Stimulated activated CD8-positive, alpha-beta memory T cell treated with anti-CD3 and anti-CD28 coated beads, Interleukin-7, amount 100 ng/mL, for 4 hours (primary cell): ENCODE data around the gene RELN.
"Not testable (repeated sequence)": the region's sequence is repeated elsewhere in the genome, so short reads cannot be mapped to it uniquely, and the experiment has no call there.

Experiments used
- DNase-seq, 2 donors: peaks; one replicate each; pipeline ENCODE4 v3.0.0-alpha.2; 2020; ENCODE audit warnings: low read depth in 2 of 2

Gene RELN

DNA sequence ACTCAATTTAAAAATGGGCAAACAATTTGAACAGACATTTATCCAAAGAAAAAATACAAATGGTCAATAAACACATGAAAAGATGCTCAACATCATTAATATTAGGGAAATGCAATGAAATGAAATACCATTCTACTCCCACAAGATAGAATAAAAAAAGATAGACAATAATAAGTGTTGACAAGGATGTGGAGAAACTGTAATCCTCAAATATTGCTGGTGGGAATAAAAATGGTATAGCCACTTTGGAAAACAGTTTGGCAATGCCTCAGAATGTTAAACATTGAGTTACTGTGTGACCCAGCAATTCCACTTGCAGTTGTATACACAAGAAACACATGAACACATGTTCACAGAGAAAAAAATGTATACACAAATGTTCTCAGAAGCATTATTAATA, 197.6 kb downstream of the RELN start:
- DNase-seq, result no peak

DNA sequence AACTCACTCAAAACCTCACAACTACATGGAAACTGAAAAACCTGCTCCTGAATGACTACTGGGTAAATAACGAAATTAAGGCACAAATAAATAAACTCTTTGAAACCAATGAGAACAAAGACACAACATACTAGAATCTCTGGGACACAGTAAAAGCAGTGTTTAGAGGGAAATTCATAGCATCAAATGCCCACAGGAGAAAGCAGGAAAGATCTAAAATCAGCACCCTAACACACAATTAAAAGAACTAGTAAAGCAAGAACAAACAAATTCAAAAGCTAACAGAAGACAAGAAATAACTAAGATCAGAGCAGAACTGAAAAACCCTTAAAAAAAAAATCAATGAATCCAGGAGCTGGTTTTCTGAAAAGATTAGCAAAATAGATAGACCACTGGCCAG, 202.4 kb downstream of the RELN start:
- DNase-seq, result not testable (repeated sequence)

DNA sequence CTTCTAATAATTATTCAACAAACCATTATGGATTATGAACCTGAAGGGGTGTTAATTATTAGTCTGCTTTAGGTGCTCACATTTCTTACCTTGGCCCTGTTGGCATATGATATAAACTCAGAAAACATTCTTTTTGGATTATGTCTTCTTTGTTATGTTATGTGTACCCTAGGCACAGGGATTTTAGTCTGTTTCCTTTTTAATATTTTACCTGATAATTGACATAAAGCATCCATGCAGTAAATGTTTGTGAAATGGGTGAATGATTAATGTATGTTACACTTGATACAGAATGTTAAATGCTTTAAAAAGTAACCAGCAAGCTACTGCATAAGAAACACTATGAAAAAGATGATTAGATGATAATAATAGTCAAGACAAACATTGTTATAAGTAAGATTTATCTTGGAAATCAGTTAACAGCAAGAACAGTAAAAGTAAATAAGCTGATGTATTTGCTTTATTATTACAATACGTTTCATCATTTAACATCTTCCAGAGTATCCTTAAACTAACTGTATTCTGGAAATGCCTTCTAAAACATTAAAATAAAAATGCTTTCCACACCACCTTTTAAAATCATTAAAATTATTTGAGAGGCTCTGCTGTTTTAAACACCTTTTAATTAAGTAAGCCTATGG, 204.7 kb downstream of the RELN start:
- no peak for DNase-seq

DNA sequence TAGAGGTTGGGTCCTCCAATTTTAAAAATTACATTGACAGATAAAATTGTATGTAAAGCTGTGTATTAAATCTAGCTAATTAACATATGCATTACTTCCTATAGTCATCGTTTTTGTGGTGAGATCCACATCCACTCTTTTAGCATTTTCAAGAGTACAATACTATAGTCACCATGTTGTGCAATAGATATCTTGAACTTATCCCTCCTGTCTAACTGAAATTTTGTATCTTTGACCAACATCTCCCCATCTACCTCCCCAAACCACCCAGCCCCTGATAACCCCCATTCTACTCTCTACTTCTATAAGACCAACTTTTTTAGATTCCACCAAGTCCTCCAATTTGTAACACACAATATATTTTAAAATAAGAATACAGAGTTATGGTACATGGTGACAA, 208.0 kb downstream of the RELN start:
- no peak for DNase-seq

DNA sequence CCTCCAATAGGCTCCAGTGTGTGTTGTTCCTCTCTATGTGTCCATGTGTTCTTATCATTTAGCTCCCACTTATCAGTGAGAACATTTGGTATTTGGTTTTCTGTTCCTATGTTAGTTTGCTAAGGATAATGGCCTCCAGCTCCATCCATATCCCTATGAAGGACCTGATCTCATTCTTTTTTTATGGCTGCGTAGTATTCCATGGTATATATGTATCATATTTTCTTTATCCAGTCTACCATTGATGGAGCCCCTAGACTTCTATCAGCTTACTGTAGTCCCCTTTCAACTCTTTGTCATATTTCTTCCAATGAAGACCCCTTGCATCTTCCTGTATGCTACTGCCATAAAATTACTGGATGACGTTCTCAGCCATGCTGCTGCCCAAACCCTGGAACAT, 208.9 kb downstream of the RELN start:
- DNase-seq, result not testable (repeated sequence)

DNA sequence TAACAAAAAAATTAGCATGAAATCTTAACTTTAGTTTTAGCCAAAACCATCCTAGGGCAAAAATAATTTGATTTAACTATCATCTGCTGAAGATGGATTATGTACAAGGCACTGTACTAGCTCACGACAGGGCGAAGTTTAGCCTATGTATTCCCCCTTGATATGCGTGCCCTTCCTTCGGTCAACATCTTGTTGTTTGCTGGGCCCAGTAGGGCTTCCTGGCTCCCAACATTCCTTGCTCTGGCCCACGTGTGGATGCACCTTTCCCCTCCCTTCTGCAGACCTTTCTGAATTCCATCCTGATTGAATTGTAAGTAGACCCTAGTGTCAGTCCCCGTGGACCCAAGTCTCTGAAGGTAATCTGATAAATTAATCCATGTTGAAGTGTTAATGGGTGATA, 212.0 kb downstream of the RELN start:
- DNase-seq, result no peak

DNA sequence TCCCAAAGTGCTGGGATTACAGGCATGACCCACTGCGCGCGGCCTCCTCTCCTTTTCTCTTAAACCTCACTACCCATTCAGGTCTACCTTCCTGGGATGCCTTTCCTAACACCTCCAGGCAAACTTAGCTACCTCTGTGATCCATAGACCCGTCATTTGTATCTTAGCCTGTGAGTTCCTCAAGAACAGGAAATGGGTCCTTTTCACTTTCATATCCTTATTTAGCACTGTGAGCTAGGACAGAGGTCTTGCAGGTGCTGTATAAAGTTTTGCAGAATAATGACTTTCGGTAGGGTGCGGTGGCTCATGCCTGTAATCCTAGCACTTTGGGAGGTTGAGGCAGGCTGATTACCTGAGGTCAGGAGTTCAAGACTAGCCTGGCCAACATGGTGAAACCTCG, 215.7 kb downstream of the RELN start:
- no peak for DNase-seq

DNA sequence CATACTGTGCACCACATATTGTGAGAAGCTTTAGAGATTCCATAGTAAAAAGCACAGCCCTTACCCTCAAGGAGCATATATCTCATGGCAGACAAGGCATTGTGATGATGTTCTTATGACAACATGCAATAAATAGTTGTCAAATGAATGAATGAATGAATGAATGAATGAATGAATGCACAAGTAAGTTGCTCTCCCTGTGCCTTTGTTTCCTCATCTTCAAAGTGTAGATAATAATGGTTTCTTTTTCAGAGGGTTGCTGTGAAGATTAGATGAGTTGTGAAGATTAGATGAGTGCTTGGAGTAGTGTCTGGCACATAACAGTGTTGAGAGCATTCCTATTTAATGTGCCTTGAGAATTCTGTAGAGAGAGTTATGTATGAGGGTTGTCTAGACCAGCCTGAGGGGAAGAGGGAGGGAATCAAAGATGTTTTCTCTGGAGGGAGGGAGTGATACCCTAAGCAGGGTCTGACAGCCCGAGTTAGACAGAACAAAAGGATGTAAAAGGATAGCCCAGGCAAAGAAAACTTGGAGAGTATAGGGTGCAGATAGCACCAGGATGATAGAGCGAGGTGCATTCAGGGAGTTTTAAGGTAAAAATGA, 217.2 kb downstream of the RELN start:
- DNase-seq, result no peak

DNA sequence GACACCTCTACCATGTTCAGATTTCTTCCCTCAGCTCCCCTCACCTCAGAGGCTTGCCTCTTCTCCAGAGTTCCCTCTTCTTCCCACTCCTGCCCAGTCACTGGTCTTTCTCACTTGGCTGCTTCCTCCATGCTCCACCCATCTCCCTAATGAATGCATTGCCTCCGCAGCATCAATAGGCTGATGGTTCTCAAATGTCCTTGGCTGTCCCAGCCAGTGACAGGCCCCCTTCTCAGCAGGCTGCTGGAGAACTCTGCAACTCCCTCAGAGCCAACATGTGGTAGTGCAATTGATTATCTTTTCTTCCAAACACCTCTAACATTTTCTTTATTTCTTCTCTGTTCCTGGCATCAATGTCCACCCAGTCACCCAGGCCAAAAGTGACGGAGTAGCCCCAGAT, 218.2 kb downstream of the RELN start:
- no peak for DNase-seq

DNA sequence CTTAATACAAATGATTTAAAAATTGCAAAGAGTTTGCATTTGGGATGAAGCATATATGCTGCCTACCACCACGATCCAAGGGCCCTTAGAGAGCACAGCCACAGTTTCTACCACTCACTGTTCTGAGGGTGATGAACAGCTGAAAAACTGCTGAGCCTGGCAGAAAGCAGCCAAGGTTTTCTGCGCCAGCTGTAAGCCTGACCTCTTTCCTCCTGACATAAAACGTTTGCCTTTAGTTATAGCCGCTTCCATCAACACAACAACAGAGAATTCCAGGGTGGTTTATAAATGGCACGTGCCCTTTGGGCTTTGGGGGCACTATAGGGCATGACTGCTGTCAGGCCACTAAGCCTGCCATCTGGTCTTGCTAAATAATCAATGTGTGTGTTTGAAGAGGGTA, 222.8 kb downstream of the RELN start:
- DNase-seq, result no peak

DNA sequence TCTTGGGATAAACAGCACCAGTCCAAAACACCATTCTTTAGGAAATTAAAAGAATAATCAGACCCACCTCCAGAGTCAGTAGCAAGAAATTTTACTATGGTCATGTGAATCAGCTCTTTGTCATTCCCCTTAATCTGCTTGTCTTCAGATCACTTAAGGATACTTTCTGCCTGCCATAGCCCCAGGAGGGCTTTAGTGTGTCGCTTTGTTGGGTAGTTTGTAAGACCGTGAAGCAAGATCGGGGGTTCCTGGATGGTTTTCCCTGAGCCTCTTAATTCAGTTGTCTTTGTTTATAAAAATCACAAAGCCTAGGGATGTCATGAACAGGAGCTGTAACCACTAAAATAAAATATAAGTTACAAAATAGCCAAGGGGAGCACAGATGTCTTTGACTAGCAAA, 223.6 kb downstream of the RELN start:
- no peak for DNase-seq

DNA sequence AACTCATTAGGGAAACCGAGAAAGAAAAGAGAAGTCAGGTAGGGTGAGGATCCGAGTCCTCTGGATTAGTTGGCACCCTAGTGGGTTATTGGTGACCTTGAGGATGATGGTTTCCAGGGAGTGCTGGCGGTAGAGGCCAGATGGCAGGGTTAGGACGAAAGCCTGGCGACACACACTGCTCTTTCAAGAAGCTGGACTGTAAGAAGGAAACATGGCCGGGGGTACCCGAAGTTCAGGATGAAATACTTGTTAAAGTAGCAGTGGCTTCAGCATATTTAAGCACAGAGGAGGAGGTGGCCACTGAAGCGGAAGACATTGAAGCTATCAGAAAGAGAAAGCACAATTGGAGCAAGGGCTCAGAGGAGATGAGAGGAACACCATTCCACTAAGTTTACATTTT, 224.6 kb downstream of the RELN start:
- no peak for DNase-seq

DNA sequence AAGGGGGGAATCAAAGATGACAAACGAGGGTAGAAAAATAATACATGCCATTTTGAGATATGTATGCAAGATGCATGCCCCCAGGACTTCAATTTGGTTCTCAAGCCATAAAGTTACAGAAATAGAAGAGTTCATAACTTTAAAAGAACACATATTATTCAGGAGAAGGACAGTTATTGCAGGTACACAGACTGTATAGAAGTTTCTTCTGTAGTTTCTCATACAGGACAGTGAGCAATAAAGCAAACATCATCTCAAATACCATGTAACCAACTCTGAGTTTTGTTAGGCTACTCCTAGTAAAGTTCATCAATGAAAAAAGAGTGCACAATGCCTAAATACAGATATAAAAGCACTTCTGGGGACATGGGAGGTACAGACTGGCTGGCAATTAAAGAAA, 226.6 kb downstream of the RELN start:
- no peak for DNase-seq

DNA sequence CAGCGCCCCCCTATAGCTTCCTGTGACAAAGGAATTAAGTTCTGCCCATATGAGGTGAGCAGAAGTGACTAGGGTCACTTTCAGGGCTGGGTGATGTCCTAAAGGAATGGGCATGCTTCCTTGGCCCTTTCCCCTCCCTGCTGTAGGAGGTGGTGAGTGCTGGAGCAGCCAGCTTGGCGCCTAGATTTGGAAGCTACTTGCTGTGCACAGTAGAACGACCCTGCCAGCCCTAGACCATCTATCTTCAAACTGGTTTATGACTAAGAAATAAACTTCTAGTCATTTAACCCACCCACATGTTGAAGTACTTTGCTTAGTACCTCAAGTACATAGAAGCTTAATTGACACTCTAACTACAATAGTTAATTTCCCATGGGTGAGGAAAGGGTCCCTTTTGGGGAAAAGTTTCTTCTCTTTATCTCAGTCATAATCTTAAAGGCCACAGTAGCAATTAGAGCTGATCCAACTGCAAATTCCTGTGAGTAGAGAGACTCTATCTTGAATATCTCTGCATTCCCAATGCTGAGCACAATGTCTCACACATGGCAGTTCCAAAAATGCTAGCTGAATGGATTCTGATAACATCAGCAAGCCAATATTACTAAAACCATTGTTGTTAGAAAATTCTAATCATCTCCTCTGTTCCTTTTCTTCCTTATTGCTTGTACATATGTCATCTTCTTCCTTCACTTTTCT, 227.2 kb downstream of the RELN start:
- no peak for DNase-seq

DNA sequence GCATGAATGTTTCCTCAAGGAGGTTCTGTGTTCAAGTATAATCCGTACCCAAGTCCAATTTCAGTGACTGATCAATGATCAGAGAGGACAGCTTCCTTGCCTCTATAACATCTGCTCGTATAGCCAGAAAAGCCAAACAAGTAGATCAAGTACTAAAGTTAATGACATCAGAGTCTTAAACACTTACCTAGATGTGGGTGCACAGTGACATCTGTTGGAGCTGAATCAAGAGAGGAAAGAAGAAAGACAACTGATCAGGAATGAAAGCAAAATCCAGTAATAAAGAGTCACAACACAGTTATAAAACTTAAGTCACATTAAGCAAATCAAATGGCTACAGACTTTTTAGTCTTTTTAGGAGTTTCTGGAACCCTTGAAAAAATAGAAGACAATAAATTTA, 236.5 kb downstream of the RELN start:
- DNase-seq, result no peak

DNA sequence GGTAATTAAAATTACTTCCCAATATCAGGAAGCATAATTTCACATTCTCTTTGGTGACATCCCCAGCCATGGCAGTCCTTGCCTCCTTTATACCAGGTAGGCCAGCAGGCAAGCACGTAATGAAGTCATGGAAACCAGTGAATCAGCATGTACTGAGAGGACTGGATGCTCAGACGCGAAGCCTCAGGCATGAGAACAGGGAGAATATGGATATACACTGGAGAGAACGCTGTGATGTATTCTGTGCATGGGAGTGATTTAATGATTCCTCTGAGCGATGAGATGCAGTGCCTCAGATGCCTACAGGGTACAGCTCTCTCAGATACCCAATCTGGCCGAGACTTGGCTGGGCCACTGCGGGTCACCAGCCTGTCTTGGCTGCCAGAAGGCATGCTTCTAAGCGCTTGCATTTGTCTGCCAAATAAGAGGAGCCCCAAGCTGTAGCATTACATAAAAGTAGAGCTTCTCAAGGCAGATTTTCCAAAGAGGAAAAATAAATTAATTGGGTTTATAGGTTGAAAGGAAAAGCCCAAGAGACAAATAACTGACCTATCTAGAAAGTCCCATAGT, 238.1 kb downstream of the RELN start:
- no peak for DNase-seq

DNA sequence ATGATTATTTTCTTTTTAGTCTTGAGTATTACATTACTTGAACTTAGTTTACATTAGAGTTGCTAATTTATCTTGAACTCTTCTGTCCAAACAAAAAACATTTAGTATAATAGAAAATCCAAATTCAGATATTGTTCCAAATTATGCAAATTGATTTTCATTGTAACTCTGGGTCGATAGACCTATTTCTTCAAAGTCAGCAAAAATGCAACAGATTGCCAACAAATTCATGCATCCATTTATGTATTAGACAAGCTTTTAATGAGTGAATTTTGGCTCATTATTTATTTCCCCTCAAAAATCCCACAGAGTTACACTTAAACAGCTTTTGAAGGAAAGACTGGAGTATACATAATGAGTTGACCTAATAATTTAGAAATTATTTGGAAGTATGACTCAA, 240.8 kb downstream of the RELN start:
- no peak for DNase-seq

DNA sequence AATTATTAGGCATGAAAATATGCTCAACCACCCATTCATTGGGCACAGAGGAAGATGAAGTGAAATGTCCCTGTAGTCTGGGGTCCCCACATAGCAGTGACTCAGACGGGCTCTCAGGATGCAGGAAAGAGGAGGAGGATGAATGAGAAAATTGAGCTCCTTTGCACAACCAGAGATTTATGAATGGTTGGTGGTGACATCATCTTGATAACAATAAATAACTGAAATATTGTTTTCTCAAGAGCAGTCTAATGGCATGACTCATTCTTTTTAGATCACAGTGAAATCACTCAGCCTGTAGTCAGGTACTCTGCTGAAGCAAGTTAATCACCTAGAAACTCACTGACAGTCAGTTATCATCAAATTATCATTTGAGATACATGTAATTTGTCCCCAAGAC, 254.1 kb downstream of the RELN start:
- DNase-seq, result no peak

DNA sequence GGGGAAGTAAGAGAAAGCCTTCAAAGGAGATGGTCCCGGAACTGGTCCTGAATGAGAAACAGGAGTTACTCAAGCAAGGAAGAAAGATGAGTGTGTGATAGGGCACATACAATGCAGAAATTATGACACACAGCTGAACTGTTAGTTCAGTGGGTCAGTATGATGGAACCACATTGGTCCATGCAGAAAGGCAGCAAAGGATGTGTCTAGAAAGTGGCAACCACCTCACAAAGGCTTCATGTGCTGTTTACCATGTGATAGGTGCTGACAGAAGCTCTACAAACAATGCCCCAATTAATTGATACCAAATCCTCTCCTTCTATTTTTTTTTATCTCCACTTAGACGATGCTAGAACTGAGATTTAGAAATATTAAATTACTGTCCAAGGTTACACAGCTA, 258.3 kb downstream of the RELN start:
- DNase-seq, result no peak

DNA sequence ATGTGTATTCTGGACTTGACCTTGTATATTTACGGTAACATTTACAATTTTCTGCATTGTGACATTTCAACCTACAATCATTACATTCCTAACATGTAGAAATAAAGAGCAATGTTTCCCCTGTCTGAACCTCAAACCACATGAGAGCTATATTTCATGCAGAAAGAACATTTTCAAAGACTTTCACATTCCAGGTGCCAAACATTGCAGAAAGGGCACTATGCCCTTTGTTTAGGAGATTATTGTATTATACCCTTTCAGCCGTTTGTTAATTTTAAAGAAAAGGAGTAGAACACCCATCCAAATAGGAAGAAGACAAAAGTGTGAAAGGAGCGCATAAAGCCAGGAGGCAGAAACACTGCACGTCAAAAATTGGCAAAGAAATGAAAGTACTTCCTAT, 260.4 kb downstream of the RELN start:
- no peak for DNase-seq

DNA sequence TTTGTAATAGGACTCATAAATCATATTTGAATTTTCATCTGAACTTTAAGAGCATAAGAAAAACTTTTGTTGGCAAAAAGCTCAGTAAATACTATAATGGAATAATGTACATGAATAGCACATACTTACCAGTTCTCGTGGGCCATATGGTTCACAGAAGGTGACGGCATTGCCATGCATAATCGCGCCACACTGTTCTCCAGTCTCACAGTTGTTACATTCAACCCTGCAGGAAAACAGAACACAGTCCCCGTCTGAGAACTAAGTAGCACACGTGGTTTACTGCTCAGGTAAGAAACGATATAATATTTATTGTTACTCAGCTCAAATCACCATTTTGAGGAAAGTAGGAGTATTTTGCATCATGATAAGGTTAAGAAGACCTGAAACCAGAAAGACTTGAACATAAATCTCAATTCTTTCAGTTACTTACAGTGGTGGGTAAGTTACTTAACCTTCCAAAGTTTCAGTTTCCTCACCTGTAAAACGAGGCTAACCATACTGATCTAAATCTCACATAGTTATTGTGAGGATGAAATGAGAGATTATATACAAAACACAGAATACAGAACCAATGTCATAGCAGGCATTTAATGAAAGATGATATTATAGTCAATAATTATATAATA, 261.4 kb downstream of the RELN start:
- no peak for DNase-seq

DNA sequence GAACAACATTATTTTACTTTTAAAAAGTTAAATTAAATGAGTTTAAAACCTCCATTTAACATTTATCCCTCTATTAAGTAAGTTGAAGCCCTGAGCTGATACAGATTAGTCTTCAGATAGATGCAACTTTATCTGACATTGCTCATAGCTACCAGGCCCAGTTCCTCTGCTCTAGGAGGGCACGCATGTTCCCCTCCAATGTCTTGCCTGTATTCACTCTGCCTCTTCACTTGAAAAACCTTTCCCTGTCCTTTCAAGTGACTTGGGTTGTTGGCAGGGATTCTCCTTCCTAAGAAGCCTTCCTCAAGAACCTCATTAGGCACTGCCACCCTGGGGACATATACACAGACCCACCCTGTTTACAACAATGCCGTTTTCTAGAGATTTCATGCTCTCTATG, 270.4 kb downstream of the RELN start:
- DNase-seq, result no peak
